ENCODE data around the gene MAGEA11. TPM values are rescaled to one million over a fixed set of nuclear protein-coding genes. Genes with fewer than 3 reads are reported as not detected.

Gene MAGEA11, protein sequence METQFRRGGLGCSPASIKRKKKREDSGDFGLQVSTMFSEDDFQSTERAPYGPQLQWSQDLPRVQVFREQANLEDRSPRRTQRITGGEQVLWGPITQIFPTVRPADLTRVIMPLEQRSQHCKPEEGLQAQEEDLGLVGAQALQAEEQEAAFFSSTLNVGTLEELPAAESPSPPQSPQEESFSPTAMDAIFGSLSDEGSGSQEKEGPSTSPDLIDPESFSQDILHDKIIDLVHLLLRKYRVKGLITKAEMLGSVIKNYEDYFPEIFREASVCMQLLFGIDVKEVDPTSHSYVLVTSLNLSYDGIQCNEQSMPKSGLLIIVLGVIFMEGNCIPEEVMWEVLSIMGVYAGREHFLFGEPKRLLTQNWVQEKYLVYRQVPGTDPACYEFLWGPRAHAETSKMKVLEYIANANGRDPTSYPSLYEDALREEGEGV
- not detected in 2 replicates for total RNA-seq

DNA sequence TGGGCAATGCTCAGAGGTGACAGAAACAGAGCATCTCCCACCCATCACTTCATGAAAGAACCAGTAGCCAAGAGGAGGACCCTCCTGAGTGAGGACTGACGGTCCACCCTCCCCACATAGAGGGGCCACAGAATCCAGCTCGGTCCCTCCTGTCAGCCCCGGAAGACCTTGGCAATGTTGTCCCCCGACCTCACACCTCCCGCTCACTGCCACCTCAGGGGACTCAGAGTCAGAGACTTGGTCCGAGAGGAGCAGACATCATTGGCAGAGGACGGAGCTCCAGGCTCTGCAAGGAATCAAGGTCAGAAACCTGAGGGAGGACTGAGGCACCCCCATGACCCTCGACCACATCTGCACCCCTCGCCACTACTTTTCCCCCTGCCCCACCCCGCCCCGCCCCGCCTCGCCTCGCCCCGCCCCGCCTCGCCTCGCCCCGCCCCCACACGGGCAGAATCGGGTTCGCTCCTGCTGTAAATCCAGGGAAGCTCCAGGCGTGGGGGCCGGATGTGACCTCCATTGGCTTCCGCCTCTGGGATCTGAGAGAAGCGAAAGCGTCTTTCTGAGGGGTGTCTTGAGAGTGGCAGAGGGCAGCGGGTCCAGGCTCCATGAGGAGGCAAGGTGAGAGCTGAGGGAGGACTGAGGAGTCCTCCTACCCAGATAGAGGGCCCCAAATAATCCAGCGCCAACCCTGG lies at the start of gene MAGEA11:
Gene MAGEA11 (plus strand): TSS at position 516 of the 692 bp plus-strand sequence. CDS start 1,100 bp downstream, outside the sequence.

Other genes with a start within 250 kb of the MAGEA11 start
- 29.1 and 59.5 TPM in 2 replicates for gene IDS, start 206.8 kb upstream of the MAGEA11 start, total RNA-seq
- 13.8 and 20.6 TPM in 2 replicates for gene EOLA1, start 171.0 kb upstream of the MAGEA11 start, total RNA-seq
- gene HSFX3, start 162.1 kb upstream of the MAGEA11 start, total RNA-seq = not detected in 2 replicates
- gene MAGEA9B, start 124.6 kb upstream of the MAGEA11 start, total RNA-seq = not detected in 2 replicates
- not detected in 2 replicates for gene HSFX2, start 116.7 kb upstream of the MAGEA11 start, total RNA-seq
- 12.8 and 21.4 TPM in 2 replicates for gene TMEM185A, start 80.3 kb upstream of the MAGEA11 start, total RNA-seq
- gene HSFX1, start 62.0 kb downstream of the MAGEA11 start, total RNA-seq = 0.38 and 0.85 TPM in 2 replicates
- not detected in 2 replicates for gene MAGEA9, start 69.9 kb downstream of the MAGEA11 start, total RNA-seq
- not detected in 2 replicates for gene MAGEA8, start 169.1 kb downstream of the MAGEA11 start, total RNA-seq
- gene HSFX4, start 217.5 kb downstream of the MAGEA11 start, total RNA-seq = not detected in 2 replicates
- gene EOLA2, start 226.4 kb downstream of the MAGEA11 start, total RNA-seq = 16.9 and 29.1 TPM in 2 replicates

Measured in regular cardiac myocyte (primary cell).